Suprapubic skin (tissue), 4 donors: ENCODE measurements around the gene IL15RA. TPM values are rescaled to one million over a fixed set of nuclear protein-coding genes. Genes with fewer than 3 reads are reported as not detected.
"Not testable (repeated sequence)": the region's sequence is repeated elsewhere in the genome, so short reads cannot be mapped to it uniquely, and the experiment has no call there.

Experiments used
- DNase-seq, 2 donors: peaks; one replicate each; pipeline ENCODE4 v3.0.0-alpha.2; 2019; ENCODE audit warnings: low spot score in 2 of 2
- H3K27ac ChIP-seq: fragments of 200-600 bp; sonication (generic); one replicate; pipeline ENCODE4 v1.5.1; 2019
- H3K27me3 ChIP-seq: fragments of 200-600 bp; sonication (generic); one replicate; pipeline ENCODE4 v1.5.1; 2019
- H3K36me3 ChIP-seq: fragments of 200-600 bp; sonication (generic); one replicate; pipeline ENCODE4 v1.5.1; 2019
- H3K4me1 ChIP-seq: fragments of 200-600 bp; sonication (generic); one replicate; pipeline ENCODE4 v1.5.1; 2019
- H3K4me3 ChIP-seq: fragments of 200-600 bp; sonication (generic); one replicate; pipeline ENCODE4 v1.5.1; 2019; ENCODE audit warnings: mild to moderate bottlenecking
- H3K9me3 ChIP-seq: fragments of 200-600 bp; sonication (generic); one replicate; pipeline ENCODE4 v1.5.1; 2019
- CTCF ChIP-seq, 2 donors: fragments of 200-600 bp in 1 of 2; fragments of 450-650 bp in 1 of 2; sonication (generic) in 1 of 2; IDR thresholded peaks; one replicate each; pipeline ENCODE4 v1.5.1; 2016 to 2019; ENCODE audit warnings: antibody characterized with exemption in 2 of 2, mild to moderate bottlenecking in 1 of 2, moderate library complexity in 1 of 2
- EP300 ChIP-seq: sonication (generic); formaldehyde crosslinking; IDR thresholded peaks from one replicate; pipeline ENCODE4 v1.6.1; 2017; ENCODE audit warnings: antibody characterized with exemption
- POLR2A ChIP-seq, 2 donors: fragments of 450-650 bp; IDR thresholded peaks; one replicate each; pipeline ENCODE4 v1.6.1; 2017; ENCODE audit warnings: antibody characterized with exemption in 2 of 2, mild to moderate bottlenecking in 2 of 2, moderate library complexity in 2 of 2
- POLR2AphosphoS5 ChIP-seq, 3 donors: sonication (generic); formaldehyde crosslinking; IDR thresholded peaks; one replicate each; pipeline ENCODE4 v1.6.1; 2017; ENCODE audit warnings: antibody characterized with exemption in 3 of 3
- WGBS: methylation state at CpG from one replicate; pipeline ENCODE4 v1.1.5; 2018; 5-methylcytosine and 5-hydroxymethylcytosine counted together
- total RNA-seq, 4 donors: library from RNA; depleted of rRNA; stranded (reverse); fragments of >200 nt; gene quantifications; one replicate each; pipeline ENCODE4 v1.1.0, GENCODE V29; 2016

Gene IL15RA
- total RNA-seq, 4 donors from 2014 or later, result 14.1 to 26.5 (median 16.4) TPM

GRCh38 chr10:5968037-5968680 is 9.2 kb downstream of the IL15RA start:
- H3K4me3 ChIP-seq, result no peak overlapping the region
- peaks cover 24% of the 10 kb centered on the region for H3K4me1 ChIP-seq
- H3K27me3 ChIP-seq, result no peaks in the 10 kb centered on the region
- H3K9me3 ChIP-seq, result no peaks in the 10 kb centered on the region
- WGBS, result 84% methylated on average over 5 of the region's 5 CpGs
- H3K27ac ChIP-seq, result no peak overlapping the region
- peak; percentile 37 to 56 for DNase-seq
- H3K36me3 ChIP-seq, result peaks cover 26% of the 10 kb centered on the region
- TF ChIP-seq POLR2AphosphoS5 (IDR thresholded peaks at IDR 0.05) (no peak), CTCF (IDR thresholded peaks at IDR 0.05) (no peak), POLR2A (IDR thresholded peaks at IDR 0.05) (no peak), EP300 (no peak)

GRCh38 chr10:5965266-5965665 is 12.1 kb downstream of the IL15RA start:
- H3K27ac ChIP-seq, result no peak overlapping the region
- TF ChIP-seq POLR2A (IDR thresholded peaks at IDR 0.05) (no peak), EP300 (no peak), POLR2AphosphoS5 (IDR thresholded peaks at IDR 0.05) (no peak), CTCF (IDR thresholded peaks at IDR 0.05) (no peak)
- H3K4me3 ChIP-seq, result no peak overlapping the region
- DNase-seq, result peak; percentile 37 to 74
- no peaks in the 10 kb centered on the region for H3K27me3 ChIP-seq
- no peaks in the 10 kb centered on the region for H3K4me1 ChIP-seq
- no peaks in the 10 kb centered on the region for H3K9me3 ChIP-seq
- 93% methylated on average over 8 of the region's 8 CpGs for WGBS
- peaks cover 42% of the 10 kb centered on the region for H3K36me3 ChIP-seq

DNA sequence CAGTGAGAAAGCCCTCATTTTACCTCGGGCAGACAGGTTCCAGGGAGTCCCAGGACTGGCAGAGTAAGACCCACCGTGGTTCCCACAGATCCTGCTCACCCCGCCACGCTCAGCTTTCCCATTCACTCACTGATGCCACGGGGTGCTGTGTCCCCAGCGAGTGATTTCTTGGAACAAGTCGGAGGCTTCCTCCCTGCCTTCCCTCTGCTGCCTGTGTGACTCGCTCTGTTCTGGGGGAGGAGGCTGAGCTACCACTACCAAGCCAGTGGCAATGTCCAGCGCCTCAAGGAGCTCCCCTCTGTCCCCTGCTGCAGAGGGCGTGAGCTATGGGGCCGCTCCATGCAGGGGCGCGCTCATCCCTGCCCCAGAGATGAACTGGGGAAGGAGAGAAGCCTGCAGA is 12.6 kb downstream of the IL15RA start:
- Histone ChIP-seq H3K4me3 (no peak overlapping the region), H3K27me3 (no peaks in the 10 kb centered on the region), H3K4me1 (no peaks in the 10 kb centered on the region), H3K9me3 (no peaks in the 10 kb centered on the region), H3K36me3 (peaks cover 48% of the 10 kb centered on the region), H3K27ac (no peak overlapping the region)
- 90% methylated on average over 11 of the region's 13 CpGs for WGBS
- TF ChIP-seq EP300 (no peak), POLR2AphosphoS5 (IDR thresholded peaks at IDR 0.05) (no peak), CTCF (IDR thresholded peaks at IDR 0.05) (no peak)
- peak; percentile 48 to 67 for DNase-seq

- no peaks in the 10 kb centered on the region for H3K9me3 ChIP-seq
- 88% methylated on average over 10 of the region's 10 CpGs for WGBS
- no peak overlapping the region for H3K4me3 ChIP-seq
- no peak overlapping the region for H3K27ac ChIP-seq
- TF ChIP-seq POLR2AphosphoS5 (IDR thresholded peaks at IDR 0.05) (no peak), CTCF (IDR thresholded peaks at IDR 0.05) (no peak), EP300 (no peak), POLR2A (IDR thresholded peaks at IDR 0.05) (no peak)
- peaks cover 53% of the 10 kb centered on the region for H3K36me3 ChIP-seq
- H3K4me1 ChIP-seq, result no peaks in the 10 kb centered on the region
- H3K27me3 ChIP-seq, result no peaks in the 10 kb centered on the region
- DNase-seq, result peak; percentile 20 to 59
Observed at GRCh38 chr10:5963591-5963990, 13.8 kb downstream of the IL15RA start.

DNA sequence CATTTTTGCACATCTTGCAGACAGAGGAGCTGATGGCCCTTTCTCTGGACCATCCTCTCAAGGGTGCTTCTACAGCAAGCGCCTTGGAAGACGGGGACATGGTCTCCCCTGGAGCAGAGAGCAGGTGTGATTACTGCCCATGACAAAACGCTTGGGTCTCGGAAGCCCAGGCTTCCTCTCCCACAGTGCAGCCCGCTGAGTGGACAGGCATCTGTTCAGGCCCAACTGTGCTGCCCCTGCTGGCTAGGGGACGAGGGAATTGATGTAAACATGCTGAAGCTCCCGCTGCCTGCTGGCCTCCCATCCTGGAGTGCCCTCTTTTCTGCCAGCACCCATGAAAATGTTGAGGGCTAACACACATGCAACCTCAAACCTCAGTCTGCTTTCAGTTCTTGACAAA is 14.3 kb downstream of the IL15RA start:
- Histone ChIP-seq H3K9me3 (no peaks in the 10 kb centered on the region), H3K4me3 (no peak overlapping the region), H3K27ac (no peak overlapping the region), H3K36me3 (peaks cover 48% of the 10 kb centered on the region), H3K4me1 (no peaks in the 10 kb centered on the region), H3K27me3 (no peaks in the 10 kb centered on the region)
- peak; percentile 32 for DNase-seq
- WGBS, result 90% methylated on average over 7 of the region's 7 CpGs
- no peak for TF ChIP-seq EP300
- no peak for TF ChIP-seq CTCF (IDR thresholded peaks at IDR 0.05)
- TF ChIP-seq POLR2A (IDR thresholded peaks at IDR 0.05), result no peak
- TF ChIP-seq POLR2AphosphoS5 (IDR thresholded peaks at IDR 0.05), result no peak

- H3K36me3 ChIP-seq, result peaks cover 48% of the 10 kb centered on the region
- WGBS, result 91% methylated on average over 10 of the region's 10 CpGs
- not testable (repeated sequence) for H3K27ac ChIP-seq, H3K4me3 ChIP-seq, H3K27me3 ChIP-seq, H3K4me1 ChIP-seq, H3K9me3 ChIP-seq
- DNase-seq, result peak; percentile 15 to 40
Observed at GRCh38 chr10:5962358-5962940, 14.9 kb downstream of the IL15RA start.
